ENCODE measurements around the gene WASF1.
"Not testable (repeated sequence)": the region's sequence is repeated elsewhere in the genome, so short reads cannot be mapped to it uniquely, and the experiment has no call there.

WASF1 gene

DNA sequence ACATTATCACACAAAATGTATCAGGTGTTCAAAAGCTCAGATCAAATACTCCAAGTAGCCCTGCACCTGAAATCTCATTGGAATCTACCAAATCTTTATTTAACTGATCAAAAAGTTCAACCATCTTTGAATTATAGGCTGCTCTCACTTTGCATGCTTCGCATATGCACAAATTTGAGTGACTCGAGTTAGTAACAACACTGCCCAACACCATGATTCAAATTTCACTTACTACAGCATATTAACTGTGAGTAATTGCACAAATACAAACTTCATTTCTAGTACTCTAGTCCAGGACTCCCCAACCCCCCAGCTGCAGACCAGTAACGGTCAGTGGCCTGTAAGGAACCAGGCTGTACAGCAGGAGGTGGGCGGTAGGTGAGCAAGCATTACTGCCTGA, 51.1 kb downstream of the WASF1 start:
- Mint-ChIP-seq H3K4me3 (no peak overlapping the region), H3K36me3 (ENCODE audit: low read depth) (peaks cover 62% of the 10 kb centered on the region), H3K4me1 (no peaks in the 10 kb centered on the region), H3K9me3 (peaks cover 13% of the 10 kb centered on the region), H3K27me3 (ENCODE audit: low read depth, poor library complexity) (no peaks in the 10 kb centered on the region), H3K27ac (no peak overlapping the region)
- TF ChIP-seq, protein P1, sequence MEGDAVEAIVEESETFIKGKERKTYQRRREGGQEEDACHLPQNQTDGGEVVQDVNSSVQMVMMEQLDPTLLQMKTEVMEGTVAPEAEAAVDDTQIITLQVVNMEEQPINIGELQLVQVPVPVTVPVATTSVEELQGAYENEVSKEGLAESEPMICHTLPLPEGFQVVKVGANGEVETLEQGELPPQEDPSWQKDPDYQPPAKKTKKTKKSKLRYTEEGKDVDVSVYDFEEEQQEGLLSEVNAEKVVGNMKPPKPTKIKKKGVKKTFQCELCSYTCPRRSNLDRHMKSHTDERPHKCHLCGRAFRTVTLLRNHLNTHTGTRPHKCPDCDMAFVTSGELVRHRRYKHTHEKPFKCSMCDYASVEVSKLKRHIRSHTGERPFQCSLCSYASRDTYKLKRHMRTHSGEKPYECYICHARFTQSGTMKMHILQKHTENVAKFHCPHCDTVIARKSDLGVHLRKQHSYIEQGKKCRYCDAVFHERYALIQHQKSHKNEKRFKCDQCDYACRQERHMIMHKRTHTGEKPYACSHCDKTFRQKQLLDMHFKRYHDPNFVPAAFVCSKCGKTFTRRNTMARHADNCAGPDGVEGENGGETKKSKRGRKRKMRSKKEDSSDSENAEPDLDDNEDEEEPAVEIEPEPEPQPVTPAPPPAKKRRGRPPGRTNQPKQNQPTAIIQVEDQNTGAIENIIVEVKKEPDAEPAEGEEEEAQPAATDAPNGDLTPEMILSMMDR (IDR thresholded peaks at IDR 0.05): no peak
- DNase-seq: no peak

DNA sequence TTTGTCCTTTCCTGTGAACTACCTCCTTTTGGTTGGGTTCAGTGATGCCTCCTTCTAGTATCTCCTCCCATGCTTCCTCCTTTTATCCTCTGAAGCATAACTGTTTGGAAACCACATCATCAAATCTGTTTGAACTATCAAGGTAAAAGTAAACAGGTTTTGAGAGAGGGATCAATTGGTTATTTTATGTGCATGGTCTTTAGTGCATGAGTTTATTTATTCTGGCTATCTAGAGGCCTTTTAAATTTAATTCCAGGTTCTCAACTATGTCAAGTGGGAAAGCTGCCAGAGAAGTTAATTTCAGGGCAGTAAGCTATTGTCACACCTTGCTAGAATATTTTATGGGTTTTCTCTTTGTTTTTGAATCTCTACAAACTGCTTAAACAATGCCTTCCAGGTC, 54.1 kb downstream of the WASF1 start:
- no peaks in the 10 kb centered on the region for H3K4me1 Mint-ChIP-seq
- TF ChIP-seq, protein P1 (IDR thresholded peaks at IDR 0.05): no peak
- no peak for DNase-seq
- H3K27me3 Mint-ChIP-seq (ENCODE audit: low read depth, poor library complexity): no peaks in the 10 kb centered on the region
- H3K36me3 Mint-ChIP-seq (ENCODE audit: low read depth): peaks cover 65% of the 10 kb centered on the region
- peaks cover 23% of the 10 kb centered on the region for H3K9me3 Mint-ChIP-seq
- H3K4me3 Mint-ChIP-seq: no peak overlapping the region
- no peak overlapping the region for H3K27ac Mint-ChIP-seq

DNA sequence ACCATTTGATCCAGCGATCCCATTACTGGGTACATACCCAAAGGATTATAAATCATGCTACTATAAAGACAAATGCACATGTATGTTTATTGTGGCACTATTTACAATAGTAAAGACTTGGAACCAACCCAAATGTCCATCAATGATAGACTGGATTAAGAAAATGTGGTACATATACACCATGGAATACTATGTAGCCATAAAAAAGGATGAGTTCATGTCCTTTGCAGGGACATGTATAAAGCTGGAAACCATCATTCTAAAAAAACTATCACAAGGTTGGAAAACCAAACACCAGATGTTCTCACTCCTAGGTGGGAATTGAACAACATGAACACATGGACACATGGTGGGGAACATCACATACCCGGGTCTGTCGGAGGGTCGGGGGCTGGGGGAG, 57.8 kb downstream of the WASF1 start:
- not testable (repeated sequence) for H3K27me3 Mint-ChIP-seq (ENCODE audit: low read depth, poor library complexity); H3K4me3 Mint-ChIP-seq; H3K27ac Mint-ChIP-seq; H3K4me1 Mint-ChIP-seq; DNase-seq
- peaks cover 56% of the 10 kb centered on the region for H3K9me3 Mint-ChIP-seq
- peaks cover 95% of the 10 kb centered on the region for H3K36me3 Mint-ChIP-seq (ENCODE audit: low read depth)

DNA sequence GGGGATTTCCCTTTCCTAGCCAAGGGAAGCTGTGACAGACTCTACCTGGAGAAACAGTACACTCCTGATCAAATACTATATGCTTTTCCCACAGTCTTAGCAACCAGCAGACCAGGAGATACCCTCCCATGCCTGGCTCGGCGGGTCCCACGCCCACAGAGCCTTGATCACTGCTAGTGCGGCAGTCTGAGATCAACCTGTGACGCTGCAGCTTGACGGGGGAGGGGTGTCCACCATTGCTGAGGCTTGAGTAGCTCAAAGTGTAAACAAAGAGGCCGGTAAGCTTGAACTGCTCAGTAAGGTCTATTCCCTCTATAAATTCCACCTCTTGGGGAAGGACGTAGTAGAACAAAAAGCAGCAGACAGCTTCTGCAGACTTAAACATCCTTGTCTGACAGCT, 63.2 kb downstream of the WASF1 start:
- TF ChIP-seq, protein P1 (IDR thresholded peaks at IDR 0.05): no peak
- H3K27me3 Mint-ChIP-seq (ENCODE audit: low read depth, poor library complexity): peaks cover 3% of the 10 kb centered on the region
- peaks cover 68% of the 10 kb centered on the region for H3K36me3 Mint-ChIP-seq (ENCODE audit: low read depth)
- peaks cover 42% of the 10 kb centered on the region for H3K9me3 Mint-ChIP-seq
- no peak overlapping the region for H3K4me3 Mint-ChIP-seq
- peak overlapping the region; percentile 63 for H3K27ac Mint-ChIP-seq
- H3K4me1 Mint-ChIP-seq: peaks cover 21% of the 10 kb centered on the region
- no peak for DNase-seq

DNA sequence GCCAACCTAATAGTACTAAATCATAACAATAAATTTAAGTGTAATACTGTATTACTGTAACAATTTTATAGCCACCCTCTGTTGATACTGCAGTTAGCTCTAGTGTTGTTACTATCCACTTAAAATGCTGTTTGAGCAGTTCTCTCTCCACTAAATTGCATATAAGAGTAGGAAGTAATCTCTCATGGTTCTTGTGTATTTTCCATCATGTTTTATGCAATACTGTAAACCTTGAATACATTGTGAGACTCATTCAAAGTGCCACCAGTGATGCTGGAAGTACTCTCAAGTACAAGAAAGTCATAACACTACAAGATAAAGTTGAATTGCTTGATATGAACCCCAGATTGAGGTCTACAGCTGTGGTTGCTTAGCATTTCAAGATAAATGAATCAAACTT, 65.5 kb downstream of the WASF1 start:
- no peak for DNase-seq
- H3K36me3 Mint-ChIP-seq (ENCODE audit: low read depth): peaks cover 56% of the 10 kb centered on the region
- no peak overlapping the region for H3K27ac Mint-ChIP-seq
- H3K4me1 Mint-ChIP-seq: peaks cover 21% of the 10 kb centered on the region
- TF ChIP-seq, protein P1 (IDR thresholded peaks at IDR 0.05): no peak
- H3K9me3 Mint-ChIP-seq: peaks cover 19% of the 10 kb centered on the region
- peaks cover 3% of the 10 kb centered on the region for H3K27me3 Mint-ChIP-seq (ENCODE audit: low read depth, poor library complexity)
- no peak overlapping the region for H3K4me3 Mint-ChIP-seq

DNA sequence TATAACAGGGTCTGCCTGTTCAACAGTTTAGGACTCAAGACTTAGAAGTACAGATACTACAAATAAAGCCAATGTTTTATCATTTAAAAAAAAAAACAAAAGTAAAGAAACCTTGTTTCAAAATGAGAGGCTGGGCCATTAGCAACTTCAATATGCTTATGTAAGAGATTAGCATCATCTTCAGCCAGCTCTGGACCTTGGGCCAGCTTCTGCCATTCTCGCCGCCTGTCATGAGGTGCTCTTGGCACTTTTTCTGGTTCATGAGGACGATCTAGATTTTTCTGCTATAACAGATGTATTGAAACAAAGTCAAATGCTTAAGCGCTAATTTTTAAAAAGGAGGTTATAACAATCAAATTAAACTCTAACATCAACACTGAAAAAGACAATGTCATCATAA, 74.2 kb downstream of the WASF1 start:
- Mint-ChIP-seq H3K4me3 (no peak overlapping the region), H3K9me3 (no peaks in the 10 kb centered on the region), H3K36me3 (ENCODE audit: low read depth) (peaks cover 60% of the 10 kb centered on the region), H3K27ac (no peak overlapping the region), H3K27me3 (ENCODE audit: low read depth, poor library complexity) (no peaks in the 10 kb centered on the region), H3K4me1 (peaks cover 8% of the 10 kb centered on the region)
- TF ChIP-seq, protein P1 (IDR thresholded peaks at IDR 0.05): no peak
- DNase-seq: no peak
